ENCODE measurements around the gene MIS18A.

DNA sequence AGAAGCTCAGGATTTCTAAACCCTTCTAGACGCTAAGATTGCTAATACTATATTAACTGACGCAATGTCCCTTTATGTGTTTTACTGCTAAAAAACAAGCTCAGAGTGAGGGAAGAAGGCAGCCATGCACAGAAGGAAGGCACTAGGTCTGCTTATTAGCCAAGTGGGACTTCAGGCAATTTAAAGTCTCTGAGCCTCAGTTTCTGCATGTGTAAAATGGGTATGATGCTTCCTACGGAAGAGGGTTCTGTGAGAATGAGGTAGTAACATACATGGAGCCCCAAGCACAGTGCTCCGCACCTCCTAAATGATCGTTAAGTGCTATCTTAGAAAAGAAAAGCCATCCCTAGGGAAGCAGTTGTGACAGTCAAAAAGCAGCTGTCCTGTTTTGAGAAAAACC, 16.9 kb downstream of the MIS18A start:
- TF ChIP-seq EZH2phosphoT487 (IDR thresholded peaks at IDR 0.05; ENCODE audit: insufficient read depth, low read depth) (no peak), EZH2 (IDR thresholded peaks at IDR 0.05; ENCODE audit: insufficient read depth, poor library complexity, severe bottlenecking) (no peak)

Measured in GM23248 (cell line).